Measurements from ENCODE around the gene USP26. TPM values are rescaled to one million over a fixed set of nuclear protein-coding genes. Genes with fewer than 3 reads are reported as not detected.
"Not testable (repeated sequence)": the region's sequence is repeated elsewhere in the genome, so short reads cannot be mapped to it uniquely, and the experiment has no call there.

USP26 gene
- total and polyA plus RNA-seq, 4 donors, result not detected

- no peak for ATAC-seq (ENCODE audit: low FRiP score)
- no peaks in the 10 kb centered on the region for H3K36me3 ChIP-seq (ENCODE audit: control insufficient read depth in 1 of 2, insufficient read depth in 2 of 2, low read length in 1 of 2)
- WGBS, 2 donors, result 67 to 84% methylated on average over 1 of the region's 1 CpG
- no peaks in the 10 kb centered on the region for H3K9me3 ChIP-seq (ENCODE audit: control insufficient read depth, low read length)
- intact Hi-C loops (cut with DNase I), result loop anchor here in 1 of 2 donors (10.0 kb wide), 1 partner anchor 628 kb away; no protein-coding TSS in a partner anchor
- H3K4me3 ChIP-seq (ENCODE audit: low read length in 2 of 2), result no peak overlapping the region
- no peaks in the 10 kb centered on the region for H3K27me3 ChIP-seq (ENCODE audit: control insufficient read depth in 1 of 2, insufficient read depth in 2 of 2, low read length in 1 of 2)
- H3K27ac ChIP-seq (ENCODE audit: low read depth in 1 of 2, low read length in 2 of 2), result no peak overlapping the region
- no peaks in the 10 kb centered on the region for H3K4me1 ChIP-seq (ENCODE audit: control insufficient read depth in 1 of 2, insufficient read depth in 2 of 2, low read length in 2 of 2)
- no peak for DNase-seq
Measured at GRCh38 chrX:133046601-133047000, 50.3 kb downstream of the USP26 start.

GRCh38 chrX:133045986-133046385, 50.9 kb downstream of the USP26 start:
- WGBS, 2 donors, result 44 to 56% methylated on average over 2 of the region's 2 CpGs
- Histone ChIP-seq H3K27ac (ENCODE audit: low read depth in 1 of 2, low read length in 2 of 2) (no peak overlapping the region), H3K27me3 (ENCODE audit: control insufficient read depth in 1 of 2, insufficient read depth in 2 of 2, low read length in 1 of 2) (no peaks in the 10 kb centered on the region), H3K4me3 (ENCODE audit: low read length in 2 of 2) (no peak overlapping the region), H3K36me3 (ENCODE audit: control insufficient read depth in 1 of 2, insufficient read depth in 2 of 2, low read length in 1 of 2) (no peaks in the 10 kb centered on the region), H3K4me1 (ENCODE audit: control insufficient read depth in 1 of 2, insufficient read depth in 2 of 2, low read length in 2 of 2) (no peaks in the 10 kb centered on the region), H3K9me3 (ENCODE audit: control insufficient read depth, low read length) (no peaks in the 10 kb centered on the region)
- DNase-seq, result no peak
- no peak for ATAC-seq (ENCODE audit: low FRiP score)
- intact Hi-C loops (cut with DNase I), result loop anchor here in 1 of 2 donors (10.0 kb wide), 1 partner anchor 629 kb away; no protein-coding TSS in a partner anchor

GRCh38 chrX:133044145-133044786, 52.6 kb downstream of the USP26 start:
- DNase-seq; H3K27ac ChIP-seq (ENCODE audit: low read depth in 1 of 2, low read length in 2 of 2); H3K9me3 ChIP-seq (ENCODE audit: control insufficient read depth, low read length); H3K27me3 ChIP-seq (ENCODE audit: control insufficient read depth in 1 of 2, insufficient read depth in 2 of 2, low read length in 1 of 2); H3K4me3 ChIP-seq (ENCODE audit: low read length in 2 of 2); ATAC-seq (ENCODE audit: low FRiP score); H3K4me1 ChIP-seq (ENCODE audit: control insufficient read depth in 1 of 2, insufficient read depth in 2 of 2, low read length in 2 of 2); H3K36me3 ChIP-seq (ENCODE audit: control insufficient read depth in 1 of 2, insufficient read depth in 2 of 2, low read length in 1 of 2): not testable (repeated sequence)
- intact Hi-C loops (cut with DNase I), result loop anchor here in 1 of 2 donors (10.0 kb wide), 1 partner anchor 631 kb away; no protein-coding TSS in a partner anchor
- 86 to 87% methylated on average over 27 to 28 of the region's 28 CpGs for WGBS, 2 donors

DNA sequence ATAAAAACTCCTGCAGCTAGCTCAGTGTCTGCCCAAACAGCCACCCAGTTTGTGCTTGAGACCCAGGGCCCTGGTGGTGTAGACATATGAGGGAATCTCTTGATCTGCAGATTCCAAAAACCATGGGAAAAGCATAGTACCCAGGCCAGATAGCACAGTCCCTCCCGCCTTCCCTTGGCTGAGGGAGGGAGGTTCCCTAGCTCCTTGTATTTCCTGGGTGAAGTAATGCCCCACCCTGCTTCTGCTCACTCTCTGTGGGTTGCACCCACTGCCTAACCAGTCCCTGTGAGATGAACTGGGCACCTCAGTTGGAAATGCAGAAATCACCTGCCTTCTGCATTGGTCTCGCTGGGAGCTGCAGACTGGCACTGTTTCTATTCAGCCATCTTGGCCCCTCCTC, 54.6 kb downstream of the USP26 start:
- intact Hi-C loops (cut with DNase I), result loop anchor here in 1 of 2 donors (10.0 kb wide), 1 partner anchor 633 kb away; no protein-coding TSS in a partner anchor
- WGBS, 2 donors, result 79 to 96% methylated on average over 2 of the region's 2 CpGs
- H3K9me3 ChIP-seq (ENCODE audit: control insufficient read depth, low read length), result no peaks in the 10 kb centered on the region
- H3K27ac ChIP-seq (ENCODE audit: low read depth in 1 of 2, low read length in 2 of 2), result no peak overlapping the region
- H3K27me3 ChIP-seq (ENCODE audit: control insufficient read depth in 1 of 2, insufficient read depth in 2 of 2, low read length in 1 of 2), result no peaks in the 10 kb centered on the region
- no peaks in the 10 kb centered on the region for H3K4me1 ChIP-seq (ENCODE audit: control insufficient read depth in 1 of 2, insufficient read depth in 2 of 2, low read length in 2 of 2)
- DNase-seq, result no peak
- H3K4me3 ChIP-seq (ENCODE audit: low read length in 2 of 2), result no peak overlapping the region
- no peaks in the 10 kb centered on the region for H3K36me3 ChIP-seq (ENCODE audit: control insufficient read depth in 1 of 2, insufficient read depth in 2 of 2, low read length in 1 of 2)
- no peak for ATAC-seq (ENCODE audit: low FRiP score)

- Histone ChIP-seq H3K4me1 (ENCODE audit: control insufficient read depth in 1 of 2, insufficient read depth in 2 of 2, low read length in 2 of 2) (no peaks in the 10 kb centered on the region), H3K9me3 (ENCODE audit: control insufficient read depth, low read length) (no peaks in the 10 kb centered on the region), H3K4me3 (ENCODE audit: low read length in 2 of 2) (no peak overlapping the region), H3K27ac (ENCODE audit: low read depth in 1 of 2, low read length in 2 of 2) (no peak overlapping the region), H3K27me3 (ENCODE audit: control insufficient read depth in 1 of 2, insufficient read depth in 2 of 2, low read length in 1 of 2) (no peaks in the 10 kb centered on the region), H3K36me3 (ENCODE audit: control insufficient read depth in 1 of 2, insufficient read depth in 2 of 2, low read length in 1 of 2) (no peaks in the 10 kb centered on the region)
- DNase-seq (no peak), ATAC-seq (ENCODE audit: low FRiP score) (no peak)
- intact Hi-C loops (cut with DNase I), result no loop called here
- whole genome bisulfite sequencing, 2 donors, result 61 to 62% methylated on average over 5 of the region's 5 CpGs
Measured at GRCh38 chrX:133033010-133033409, 63.9 kb downstream of the USP26 start.

- ATAC-seq (ENCODE audit: low FRiP score) (no peak), DNase-seq (no peak)
- H3K4me1 ChIP-seq (ENCODE audit: control insufficient read depth in 1 of 2, insufficient read depth in 2 of 2, low read length in 2 of 2), result no peaks in the 10 kb centered on the region
- H3K9me3 ChIP-seq (ENCODE audit: control insufficient read depth, low read length), result no peaks in the 10 kb centered on the region
- no peak overlapping the region for H3K4me3 ChIP-seq (ENCODE audit: low read length in 2 of 2)
- no peak overlapping the region for H3K27ac ChIP-seq (ENCODE audit: low read depth in 1 of 2, low read length in 2 of 2)
- intact Hi-C loops (cut with DNase I), result no loop called here
- 79 to 97% methylated on average over 3 of the region's 3 CpGs for WGBS, 2 donors
- H3K36me3 ChIP-seq (ENCODE audit: control insufficient read depth in 1 of 2, insufficient read depth in 2 of 2, low read length in 1 of 2), result no peaks in the 10 kb centered on the region
- no peaks in the 10 kb centered on the region for H3K27me3 ChIP-seq (ENCODE audit: control insufficient read depth in 1 of 2, insufficient read depth in 2 of 2, low read length in 1 of 2)
Measured at GRCh38 chrX:133018229-133018628, 78.7 kb downstream of the USP26 start.

DNA sequence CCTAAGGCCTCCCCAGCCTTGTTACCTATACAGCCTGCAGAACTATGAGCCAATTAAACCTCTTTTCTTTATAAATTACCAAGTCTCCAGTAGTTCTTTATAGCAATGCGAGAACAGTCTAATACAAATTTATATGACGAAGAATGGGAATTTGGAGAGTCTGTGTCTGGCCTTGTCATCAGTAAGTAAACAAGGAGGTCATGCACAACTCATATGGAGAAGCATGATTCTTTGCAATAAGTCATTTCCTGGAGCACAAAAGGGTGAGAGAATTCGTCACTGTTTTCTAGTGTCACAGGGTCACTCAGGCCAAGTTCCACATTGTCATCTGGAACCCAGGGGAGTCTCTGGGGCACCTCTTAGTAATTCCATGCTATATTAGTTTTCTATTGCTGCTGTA, 89.5 kb downstream of the USP26 start:
- ATAC-seq (ENCODE audit: low FRiP score) (no peak), DNase-seq (no peak)
- intact Hi-C loops (cut with DNase I), result loop anchor here in 1 of 2 donors (10.0 kb wide), 1 partner anchor 667 kb away; no protein-coding TSS in a partner anchor
- no peaks in the 10 kb centered on the region for H3K4me1 ChIP-seq (ENCODE audit: control insufficient read depth in 1 of 2, insufficient read depth in 2 of 2, low read length in 2 of 2)
- H3K27ac ChIP-seq (ENCODE audit: low read depth in 1 of 2, low read length in 2 of 2), result no peak overlapping the region
- H3K4me3 ChIP-seq (ENCODE audit: low read length in 2 of 2), result no peak overlapping the region
- WGBS, 2 donors, result 84 to 96% methylated on average over 3 of the region's 3 CpGs
- H3K27me3 ChIP-seq (ENCODE audit: control insufficient read depth in 1 of 2, insufficient read depth in 2 of 2, low read length in 1 of 2), result no peaks in the 10 kb centered on the region
- no peaks in the 10 kb centered on the region for H3K36me3 ChIP-seq (ENCODE audit: control insufficient read depth in 1 of 2, insufficient read depth in 2 of 2, low read length in 1 of 2)
- peaks cover 1% of the 10 kb centered on the region for H3K9me3 ChIP-seq (ENCODE audit: control insufficient read depth, low read length)

GRCh38 chrX:133005616-133006015, 91.3 kb downstream of the USP26 start:
- ATAC-seq (ENCODE audit: low FRiP score), result no peak
- DNase-seq, result no peak
- Histone ChIP-seq H3K36me3 (ENCODE audit: control insufficient read depth in 1 of 2, insufficient read depth in 2 of 2, low read length in 1 of 2) (no peaks in the 10 kb centered on the region), H3K9me3 (ENCODE audit: control insufficient read depth, low read length) (peaks cover 1% of the 10 kb centered on the region), H3K27me3 (ENCODE audit: control insufficient read depth in 1 of 2, insufficient read depth in 2 of 2, low read length in 1 of 2) (no peaks in the 10 kb centered on the region), H3K4me1 (ENCODE audit: control insufficient read depth in 1 of 2, insufficient read depth in 2 of 2, low read length in 2 of 2) (no peaks in the 10 kb centered on the region), H3K27ac (ENCODE audit: low read depth in 1 of 2, low read length in 2 of 2) (no peak overlapping the region), H3K4me3 (ENCODE audit: low read length in 2 of 2) (no peak overlapping the region)
- 78 to 94% methylated on average over 1 of the region's 1 CpG for WGBS, 2 donors
- intact Hi-C loops (cut with DNase I), result loop anchor here in 1 of 2 donors (10.0 kb wide), 1 partner anchor 669 kb away; no protein-coding TSS in a partner anchor

GRCh38 chrX:133005042-133005441, 91.9 kb downstream of the USP26 start:
- no peak overlapping the region for H3K4me3 ChIP-seq (ENCODE audit: low read length in 2 of 2)
- no peaks in the 10 kb centered on the region for H3K36me3 ChIP-seq (ENCODE audit: control insufficient read depth in 1 of 2, insufficient read depth in 2 of 2, low read length in 1 of 2)
- peaks cover 1% of the 10 kb centered on the region for H3K9me3 ChIP-seq (ENCODE audit: control insufficient read depth, low read length)
- intact Hi-C loops (cut with DNase I), result loop anchor here in 1 of 2 donors (10.0 kb wide), 1 partner anchor 670 kb away; no protein-coding TSS in a partner anchor
- DNase-seq (no peak), ATAC-seq (ENCODE audit: low FRiP score) (no peak)
- no peaks in the 10 kb centered on the region for H3K27me3 ChIP-seq (ENCODE audit: control insufficient read depth in 1 of 2, insufficient read depth in 2 of 2, low read length in 1 of 2)
- H3K4me1 ChIP-seq (ENCODE audit: control insufficient read depth in 1 of 2, insufficient read depth in 2 of 2, low read length in 2 of 2), result no peaks in the 10 kb centered on the region
- 19 to 24% methylated on average over 2 of the region's 2 CpGs for WGBS, 2 donors
- no peak overlapping the region for H3K27ac ChIP-seq (ENCODE audit: low read depth in 1 of 2, low read length in 2 of 2)
